GM18498 (cell line): ENCODE data around the gene CCDC127.
"Not testable (repeated sequence)": the region's sequence is repeated elsewhere in the genome, so short reads cannot be mapped to it uniquely, and the experiment has no call there.

Experiments used
- ATAC-seq: cut with Tn5 transposase; IDR thresholded peaks from one replicate; pipeline ENCODE4 v1.9.1; 2021; ENCODE audit warnings: mild to moderate bottlenecking, moderate library complexity; ENCODE audit not compliant: unreplicated experiment

The CCDC127 gene

DNA sequence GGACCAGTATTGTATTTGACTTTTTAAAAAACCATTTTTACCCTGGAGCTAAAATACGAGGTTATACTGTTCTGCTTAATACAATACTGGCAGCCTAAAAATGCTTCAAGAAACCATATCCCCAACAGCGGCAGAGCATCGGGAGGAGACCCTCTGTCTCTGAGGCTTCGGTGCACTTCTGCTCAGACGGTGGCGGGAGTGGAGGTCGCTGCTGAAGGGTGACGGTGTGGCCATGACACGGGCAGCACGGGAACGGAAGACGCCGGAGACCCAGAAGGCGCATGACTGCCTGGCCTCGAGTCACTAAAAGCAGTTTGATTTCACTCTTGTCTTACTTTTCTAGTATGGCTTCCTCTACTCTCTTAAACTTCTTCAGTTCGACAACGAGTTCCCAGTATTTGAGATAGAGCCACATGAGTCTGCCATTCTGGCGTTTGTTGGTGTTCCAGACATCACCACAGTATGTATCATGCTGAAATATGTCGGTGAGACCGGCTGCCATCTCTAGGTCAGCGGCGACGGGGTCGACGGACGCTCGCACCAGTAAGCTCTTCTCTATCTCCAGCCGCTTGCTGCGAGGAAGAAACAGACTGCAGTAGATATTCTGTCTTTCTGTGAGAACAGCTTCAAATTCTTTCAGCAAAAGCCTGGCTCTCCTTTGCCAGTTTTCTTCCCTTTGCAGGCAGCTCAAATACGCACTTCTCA lies 12.8 kb downstream of the CCDC127 start:
- no peak for ATAC-seq

GRCh38 chr5:204462-204861 lies 13.5 kb downstream of the CCDC127 start:
- no peak for ATAC-seq

DNA sequence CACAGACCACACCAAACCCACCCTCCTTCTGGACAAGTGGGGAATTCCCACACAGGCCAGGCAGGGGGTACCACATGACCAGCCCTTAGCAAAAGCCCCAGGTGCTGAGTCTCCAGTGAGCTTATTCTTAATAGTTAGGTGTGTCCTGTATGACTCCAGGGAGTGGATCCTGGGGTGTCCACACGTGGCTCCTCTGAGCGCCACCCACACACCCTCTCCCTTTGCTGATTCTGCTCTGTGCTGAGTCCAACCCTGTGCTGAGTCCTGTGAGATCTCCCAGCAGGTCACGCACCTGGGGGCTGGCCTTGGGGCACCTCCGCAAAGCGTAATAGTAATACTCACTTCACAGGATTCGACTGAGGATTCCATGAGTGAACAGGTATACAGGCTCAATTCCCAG lies 14.0 kb downstream of the CCDC127 start:
- no peak for ATAC-seq

DNA sequence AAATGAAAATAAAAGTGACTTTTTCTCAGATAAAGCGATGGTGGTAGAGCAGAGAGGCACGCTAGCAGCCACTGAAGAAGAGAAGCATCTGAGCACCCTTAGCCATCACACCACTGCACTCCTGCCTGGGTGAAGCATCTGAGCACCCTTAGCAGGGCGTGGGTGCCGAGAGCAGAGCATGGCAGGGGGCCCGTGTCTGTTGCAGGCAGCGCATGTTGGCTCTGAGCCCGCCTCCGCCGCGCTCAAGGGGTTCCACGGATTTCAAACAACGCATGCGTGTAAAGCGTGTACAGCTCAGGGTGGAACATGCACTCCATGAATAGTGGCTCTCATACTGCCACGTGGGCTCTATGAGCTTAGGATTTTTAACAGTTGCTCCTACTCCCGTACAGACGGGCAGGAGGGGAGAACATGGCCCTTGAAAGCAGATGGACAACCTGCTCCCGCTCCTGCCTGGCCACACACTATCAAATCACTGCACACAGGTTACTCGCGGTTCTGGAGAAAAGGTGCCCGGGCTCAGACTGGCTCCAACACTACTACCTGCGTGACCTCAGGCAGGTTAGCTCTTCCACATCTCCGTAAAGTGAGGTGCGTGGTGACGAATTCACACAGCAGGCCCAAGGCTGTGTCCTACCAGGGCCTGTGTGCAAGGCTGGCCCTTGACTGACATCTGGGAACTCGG lies 14.6 kb downstream of the CCDC127 start:
- no peak for ATAC-seq

- ATAC-seq, result no peak
Observed at GRCh38 chr5:201672-202071, 16.3 kb downstream of the CCDC127 start.

DNA sequence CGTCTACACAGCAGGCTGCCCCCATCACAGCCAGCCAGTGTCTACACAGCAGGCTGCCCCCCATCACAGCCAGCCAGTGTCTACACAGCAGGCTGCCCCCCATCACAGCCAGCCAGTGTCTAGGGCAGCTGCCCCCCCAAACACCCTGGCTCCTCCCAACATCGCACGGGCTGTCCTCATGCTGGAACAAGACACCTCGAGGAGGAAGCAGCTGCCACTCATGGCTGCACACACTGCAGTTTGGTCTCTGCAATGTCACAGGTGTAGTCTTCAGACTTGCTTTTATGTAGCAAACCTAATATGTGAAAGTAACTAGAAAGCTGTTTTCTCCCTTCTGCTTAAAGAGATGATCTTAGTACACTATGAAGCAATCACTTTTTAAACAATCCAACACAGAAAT lies 17.0 kb downstream of the CCDC127 start:
- no peak for ATAC-seq

- ATAC-seq, result no peak
Observed at GRCh38 chr5:199950-200645, 17.9 kb downstream of the CCDC127 start.

GRCh38 chr5:199197-199949 lies 18.6 kb downstream of the CCDC127 start:
- no peak for ATAC-seq

DNA sequence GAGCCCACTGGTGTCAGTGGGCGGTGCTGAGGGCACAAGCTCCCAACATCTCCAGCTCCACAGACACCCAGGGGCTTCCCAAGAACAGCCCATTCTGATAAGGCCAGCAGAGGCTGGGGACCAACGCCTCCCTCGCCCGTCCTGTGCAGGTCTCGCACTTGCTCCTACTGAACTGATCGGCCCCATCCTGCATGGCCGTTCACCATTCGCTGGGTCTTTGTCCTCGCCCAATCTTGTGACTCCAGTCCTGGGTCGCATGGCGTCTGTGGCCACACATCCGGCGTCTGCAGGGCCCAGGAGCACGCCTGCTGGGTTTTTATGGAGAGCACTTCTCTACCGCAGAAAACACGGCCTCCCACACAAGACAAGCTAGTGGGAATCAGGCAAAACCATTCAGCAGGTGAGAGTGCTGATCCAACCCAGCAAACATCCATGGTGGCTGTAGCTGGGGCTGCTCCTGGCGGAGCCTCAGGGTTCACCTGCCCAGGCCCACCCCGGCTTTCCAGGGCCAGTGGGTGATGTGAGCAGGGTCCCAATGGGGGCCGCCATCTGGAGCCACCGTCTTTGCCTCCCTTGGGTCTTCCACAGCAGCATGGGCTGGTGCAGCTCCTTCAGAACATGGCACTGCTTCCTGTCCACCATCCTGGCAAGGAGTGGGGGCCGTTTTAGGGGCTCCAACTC lies 19.3 kb downstream of the CCDC127 start:
- no peak for ATAC-seq

GRCh38 chr5:197892-198489 lies 20.0 kb downstream of the CCDC127 start:
- ATAC-seq, result no peak

- not testable (repeated sequence) for ATAC-seq
Observed at GRCh38 chr5:197031-197430, 20.9 kb downstream of the CCDC127 start.

DNA sequence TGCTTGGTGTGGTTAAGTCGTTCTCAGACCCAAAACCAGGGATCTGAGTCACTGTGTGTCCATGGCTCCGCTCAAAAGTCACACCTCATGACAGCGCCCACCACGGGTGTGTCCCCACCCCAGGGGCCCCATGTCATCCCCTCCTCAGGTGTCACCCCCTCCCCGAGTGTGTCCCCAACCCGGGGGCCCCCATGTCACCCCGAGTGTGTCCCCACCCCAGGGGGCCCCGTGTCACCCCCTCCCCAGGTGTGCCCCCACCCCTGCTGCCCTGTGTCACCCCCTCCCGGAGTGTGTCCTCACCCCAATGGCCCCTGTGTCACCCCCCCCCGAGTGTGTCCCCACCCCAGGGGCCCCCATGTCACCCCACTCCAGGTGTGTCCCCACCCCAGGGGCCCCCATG lies 21.6 kb downstream of the CCDC127 start:
- no peak for ATAC-seq

- ATAC-seq, result no peak
Observed at GRCh38 chr5:195401-196160, 22.4 kb downstream of the CCDC127 start.

DNA sequence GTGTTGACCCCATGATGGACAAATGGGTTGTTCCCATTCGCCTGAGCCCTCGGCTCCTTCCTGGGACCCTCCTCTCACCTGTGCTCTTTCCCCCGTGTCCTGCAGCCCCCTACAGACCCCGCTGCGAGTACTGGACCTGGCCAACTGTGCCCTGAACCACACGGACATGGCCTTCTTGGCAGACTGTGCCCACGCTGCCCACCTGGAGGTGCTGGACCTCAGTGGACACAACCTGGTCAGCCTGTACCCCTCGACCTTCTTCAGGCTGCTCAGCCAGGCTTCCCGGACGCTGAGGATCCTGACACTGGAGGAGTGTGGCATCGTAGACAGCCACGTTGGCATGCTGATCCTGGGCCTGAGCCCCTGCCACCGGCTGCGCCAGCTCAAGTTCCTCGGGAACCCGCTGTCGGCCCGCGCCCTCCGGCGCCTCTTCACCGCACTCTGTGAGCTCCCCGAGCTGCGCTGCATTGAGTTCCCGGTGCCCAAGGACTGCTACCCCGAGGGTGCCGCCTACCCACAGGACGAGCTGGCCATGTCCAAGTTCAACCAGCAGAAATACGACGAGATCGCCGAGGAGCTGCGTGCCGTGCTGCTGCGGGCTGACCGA lies 23.2 kb downstream of the CCDC127 start:
- no peak for ATAC-seq

DNA sequence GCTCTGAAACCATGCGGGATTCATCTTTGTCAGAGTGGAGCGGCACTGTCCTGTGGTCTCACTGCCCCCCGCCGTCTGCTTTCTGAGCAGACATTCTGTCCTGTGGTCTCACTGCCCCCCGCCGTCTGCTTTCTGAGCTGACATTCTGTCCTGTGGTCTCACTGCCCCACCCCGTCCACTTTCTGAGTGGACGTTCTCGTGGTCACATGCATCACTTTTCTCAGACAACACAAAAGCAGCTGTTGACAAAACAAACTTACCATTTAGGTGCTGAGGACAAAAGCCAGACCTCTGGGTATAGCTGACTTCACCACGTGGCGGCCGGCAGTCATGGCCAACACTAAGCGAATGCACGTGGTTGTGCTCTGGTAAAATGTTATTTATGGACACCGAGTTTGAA lies 23.9 kb downstream of the CCDC127 start:
- ATAC-seq, result no peak

- no peak for ATAC-seq
Observed at GRCh38 chr5:192970-193831, 24.8 kb downstream of the CCDC127 start.

- ATAC-seq, result no peak
Observed at GRCh38 chr5:192691-192969, 25.3 kb downstream of the CCDC127 start.

DNA sequence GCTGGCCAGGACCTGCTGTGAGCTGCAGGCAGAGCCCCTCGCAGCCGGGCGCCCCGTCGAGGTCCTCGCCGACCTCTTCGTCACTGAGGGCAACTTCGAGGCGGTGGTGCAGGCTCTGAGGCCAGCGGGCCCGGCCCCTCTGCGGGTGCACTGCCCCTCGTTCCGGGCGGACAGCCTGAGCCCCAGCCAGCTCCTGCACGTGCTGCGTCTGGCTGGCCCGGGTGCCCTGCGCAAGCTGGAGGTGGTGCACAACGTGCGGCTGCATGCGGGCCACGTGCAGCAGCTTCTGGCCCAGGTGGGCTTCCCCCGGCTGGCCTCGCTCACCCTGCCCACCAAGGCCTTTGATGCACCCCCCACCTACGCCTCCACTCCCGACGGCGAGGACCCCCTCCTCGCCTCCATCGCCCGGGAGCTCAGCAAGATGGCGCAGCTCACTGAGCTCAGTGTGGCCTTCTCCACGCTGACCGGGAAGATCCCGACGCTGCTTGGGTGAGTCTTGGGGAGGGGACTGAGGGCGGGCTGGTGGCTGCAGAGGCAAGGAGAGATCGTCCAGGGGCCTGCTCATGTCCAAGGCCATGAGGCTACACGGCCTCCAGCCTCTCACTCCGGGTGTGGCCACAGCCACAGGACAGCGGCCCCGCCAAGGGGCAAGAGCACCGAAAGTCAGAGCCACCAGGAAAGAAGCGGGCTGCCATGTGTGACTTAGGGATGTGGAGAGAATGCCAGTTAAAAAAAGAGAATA lies 25.8 kb downstream of the CCDC127 start:
- no peak for ATAC-seq
